GM12875 (cell line): ENCODE data around the gene MAST4.

Source experiments
- H3K4me3 ChIP-seq: one replicate; pipeline ENCODE4 v1.5.1; 2011; ENCODE audit warnings: low read depth, low read length, control low read depth
- TF ChIP-seq, protein P1 (sequence below): IDR thresholded peaks from 2 replicates; pipeline ENCODE4 v1.5.1; 2011; ENCODE audit warnings: low read depth, mild to moderate bottlenecking, control low read depth, inconsistent platforms, low read length, moderate library complexity, borderline replicate concordance; ENCODE audit not compliant: insufficient read depth

MAST4 gene

GRCh38 chr5:67015541-67016191, 419.5 kb downstream of the MAST4 start:
- TF ChIP-seq, protein P1, sequence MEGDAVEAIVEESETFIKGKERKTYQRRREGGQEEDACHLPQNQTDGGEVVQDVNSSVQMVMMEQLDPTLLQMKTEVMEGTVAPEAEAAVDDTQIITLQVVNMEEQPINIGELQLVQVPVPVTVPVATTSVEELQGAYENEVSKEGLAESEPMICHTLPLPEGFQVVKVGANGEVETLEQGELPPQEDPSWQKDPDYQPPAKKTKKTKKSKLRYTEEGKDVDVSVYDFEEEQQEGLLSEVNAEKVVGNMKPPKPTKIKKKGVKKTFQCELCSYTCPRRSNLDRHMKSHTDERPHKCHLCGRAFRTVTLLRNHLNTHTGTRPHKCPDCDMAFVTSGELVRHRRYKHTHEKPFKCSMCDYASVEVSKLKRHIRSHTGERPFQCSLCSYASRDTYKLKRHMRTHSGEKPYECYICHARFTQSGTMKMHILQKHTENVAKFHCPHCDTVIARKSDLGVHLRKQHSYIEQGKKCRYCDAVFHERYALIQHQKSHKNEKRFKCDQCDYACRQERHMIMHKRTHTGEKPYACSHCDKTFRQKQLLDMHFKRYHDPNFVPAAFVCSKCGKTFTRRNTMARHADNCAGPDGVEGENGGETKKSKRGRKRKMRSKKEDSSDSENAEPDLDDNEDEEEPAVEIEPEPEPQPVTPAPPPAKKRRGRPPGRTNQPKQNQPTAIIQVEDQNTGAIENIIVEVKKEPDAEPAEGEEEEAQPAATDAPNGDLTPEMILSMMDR, result no peak
- no peak overlapping the region for H3K4me3 ChIP-seq

GRCh38 chr5:67019065-67019845, 423.1 kb downstream of the MAST4 start:
- TF ChIP-seq, protein P1, result no peak
- no peak overlapping the region for H3K4me3 ChIP-seq

GRCh38 chr5:67020096-67020615, 424.0 kb downstream of the MAST4 start:
- TF ChIP-seq, protein P1, result no peak
- no peak overlapping the region for H3K4me3 ChIP-seq

GRCh38 chr5:67021031-67021430, 424.8 kb downstream of the MAST4 start:
- TF ChIP-seq, protein P1, result no peak

DNA sequence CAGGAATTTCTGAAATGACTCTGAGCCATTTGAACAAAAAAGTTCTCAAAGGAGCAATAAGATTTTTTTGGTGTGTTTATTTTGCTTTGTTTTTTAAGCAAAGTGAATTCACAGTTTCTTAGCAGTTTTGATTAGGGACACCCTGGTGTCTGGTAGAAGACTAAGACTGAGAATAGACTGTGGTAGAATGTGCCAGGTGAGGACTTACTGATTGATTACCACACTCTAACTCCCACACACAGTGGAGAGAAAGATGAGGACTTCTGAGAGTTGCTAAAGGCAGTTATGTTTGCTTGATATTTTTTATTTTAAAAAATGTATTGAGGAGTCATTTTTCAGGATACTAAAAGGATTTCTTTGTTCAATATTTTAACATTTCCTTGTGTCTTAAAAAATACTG, 425.3 kb downstream of the MAST4 start:
- TF ChIP-seq, protein P1, result no peak

More at GRCh38 chr5:67021031-67021430, 424.8 kb downstream of the MAST4 start:
- H3K4me3 ChIP-seq, result no peak overlapping the region

DNA sequence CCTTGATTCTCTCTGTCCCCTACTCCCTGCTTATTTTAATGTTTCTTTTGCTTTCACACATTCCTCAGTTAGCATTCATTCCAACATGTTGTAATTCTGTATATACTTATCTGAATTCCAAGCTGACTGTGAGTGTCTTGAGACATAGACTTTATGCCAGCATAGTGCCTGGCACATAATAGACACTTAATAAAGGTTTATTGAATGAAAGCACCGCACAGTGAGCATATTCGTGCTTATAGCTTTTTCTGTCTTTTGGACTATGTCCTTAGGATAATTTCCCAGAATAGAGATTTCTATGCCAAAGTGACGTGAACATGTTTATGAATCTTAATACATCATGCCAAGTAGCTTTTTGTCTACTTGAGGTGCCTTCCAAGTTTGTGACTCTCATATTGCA, 425.8 kb downstream of the MAST4 start:
- no peak overlapping the region for H3K4me3 ChIP-seq
- TF ChIP-seq, protein P1, result no peak

More for the DNA sequence above, 425.3 kb downstream of the MAST4 start:
- no peak overlapping the region for H3K4me3 ChIP-seq
